GM06990 (cell line): Measurements from ENCODE around the gene ASF1B.

ENCODE experiments used
- DNase-seq: peaks from one replicate; pipeline ENCODE4 v3.0.0-alpha.2; 2011; ENCODE audit not compliant: insufficient read length; ENCODE audit errors: extremely low read depth
- H3K27me3 ChIP-seq: replicated peaks from 2 replicates; pipeline ENCODE4 v1.6.0; 2011; ENCODE audit warnings: low read length; ENCODE audit not compliant: control insufficient read depth, insufficient read depth
- H3K36me3 ChIP-seq: 2 replicates; pipeline ENCODE4 v1.5.1; 2011; ENCODE audit warnings: low read length; ENCODE audit not compliant: control insufficient read depth, insufficient read depth
- H3K4me3 ChIP-seq: replicated peaks from 2 replicates; pipeline ENCODE4 v1.5.1; 2011; ENCODE audit warnings: low read depth, mild to moderate bottlenecking, control low read depth, low read length
- TF ChIP-seq, protein P1 (sequence below): IDR thresholded peaks from 2 replicates; pipeline ENCODE4 v1.5.1; 2011; ENCODE audit warnings: low read length, control low read depth, mild to moderate bottlenecking, inconsistent platforms; ENCODE audit not compliant: insufficient read depth, poor library complexity, severe bottlenecking

The ASF1B gene

DNA sequence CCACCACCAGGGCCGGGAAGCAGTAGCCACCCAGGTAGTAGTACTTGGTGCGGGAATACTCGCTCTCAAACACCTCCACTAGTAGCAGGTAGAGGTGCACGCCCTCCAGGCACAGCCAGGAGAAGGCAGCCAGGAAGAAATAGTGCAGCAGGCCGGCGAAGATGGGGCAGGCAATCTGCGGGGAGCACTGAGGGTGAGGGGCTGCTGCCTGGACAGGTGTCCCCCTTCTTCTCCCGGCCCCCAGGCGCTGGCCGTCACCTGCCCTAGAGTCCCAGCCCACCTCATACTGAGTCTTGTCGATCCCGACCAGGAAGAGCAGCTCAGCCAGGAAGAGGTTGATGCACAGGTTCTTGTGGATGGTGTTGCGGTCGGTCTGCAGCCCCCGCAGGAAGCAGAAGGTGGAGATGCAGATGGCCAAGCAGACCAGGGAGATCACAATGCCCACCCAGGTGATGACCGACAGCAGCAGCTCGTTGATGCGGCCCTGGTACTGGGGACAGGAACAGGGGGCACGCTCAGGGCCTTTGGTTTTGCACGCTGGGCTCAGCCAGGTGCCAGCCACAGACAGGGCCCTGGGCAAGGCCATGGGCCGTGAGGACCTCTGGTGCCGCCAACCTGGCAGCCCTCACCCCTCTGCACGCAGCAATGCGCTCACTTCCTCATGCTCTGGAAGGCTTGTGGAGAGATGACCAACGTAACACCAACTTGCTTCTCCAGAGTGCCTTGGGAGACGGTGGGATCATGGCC is 20.8 kb upstream of the ASF1B start:
- Histone ChIP-seq H3K27me3 (no peaks in the 10 kb centered on the region), H3K36me3 (no peaks in the 10 kb centered on the region; the same call in 1 of the 2 replicates), H3K4me3 (no peak overlapping the region)
- no peak for DNase-seq
- TF ChIP-seq, protein P1, sequence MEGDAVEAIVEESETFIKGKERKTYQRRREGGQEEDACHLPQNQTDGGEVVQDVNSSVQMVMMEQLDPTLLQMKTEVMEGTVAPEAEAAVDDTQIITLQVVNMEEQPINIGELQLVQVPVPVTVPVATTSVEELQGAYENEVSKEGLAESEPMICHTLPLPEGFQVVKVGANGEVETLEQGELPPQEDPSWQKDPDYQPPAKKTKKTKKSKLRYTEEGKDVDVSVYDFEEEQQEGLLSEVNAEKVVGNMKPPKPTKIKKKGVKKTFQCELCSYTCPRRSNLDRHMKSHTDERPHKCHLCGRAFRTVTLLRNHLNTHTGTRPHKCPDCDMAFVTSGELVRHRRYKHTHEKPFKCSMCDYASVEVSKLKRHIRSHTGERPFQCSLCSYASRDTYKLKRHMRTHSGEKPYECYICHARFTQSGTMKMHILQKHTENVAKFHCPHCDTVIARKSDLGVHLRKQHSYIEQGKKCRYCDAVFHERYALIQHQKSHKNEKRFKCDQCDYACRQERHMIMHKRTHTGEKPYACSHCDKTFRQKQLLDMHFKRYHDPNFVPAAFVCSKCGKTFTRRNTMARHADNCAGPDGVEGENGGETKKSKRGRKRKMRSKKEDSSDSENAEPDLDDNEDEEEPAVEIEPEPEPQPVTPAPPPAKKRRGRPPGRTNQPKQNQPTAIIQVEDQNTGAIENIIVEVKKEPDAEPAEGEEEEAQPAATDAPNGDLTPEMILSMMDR = no peak

- TF ChIP-seq, protein P1 = no peak
- Histone ChIP-seq H3K36me3 (no peaks in the 10 kb centered on the region; the same call in 1 of the 2 replicates), H3K27me3 (no peaks in the 10 kb centered on the region), H3K4me3 (no peak overlapping the region)
- DNase-seq = no peak
Measured at GRCh38 chr19:14156122-14156521, 19.7 kb upstream of the ASF1B start.

GRCh38 chr19:14155371-14155770 is 19.0 kb upstream of the ASF1B start:
- no peak for DNase-seq
- TF ChIP-seq, protein P1 = no peak
- Histone ChIP-seq H3K36me3 (no peaks in the 10 kb centered on the region; the same call in 1 of the 2 replicates), H3K27me3 (no peaks in the 10 kb centered on the region), H3K4me3 (no peak overlapping the region)

DNA sequence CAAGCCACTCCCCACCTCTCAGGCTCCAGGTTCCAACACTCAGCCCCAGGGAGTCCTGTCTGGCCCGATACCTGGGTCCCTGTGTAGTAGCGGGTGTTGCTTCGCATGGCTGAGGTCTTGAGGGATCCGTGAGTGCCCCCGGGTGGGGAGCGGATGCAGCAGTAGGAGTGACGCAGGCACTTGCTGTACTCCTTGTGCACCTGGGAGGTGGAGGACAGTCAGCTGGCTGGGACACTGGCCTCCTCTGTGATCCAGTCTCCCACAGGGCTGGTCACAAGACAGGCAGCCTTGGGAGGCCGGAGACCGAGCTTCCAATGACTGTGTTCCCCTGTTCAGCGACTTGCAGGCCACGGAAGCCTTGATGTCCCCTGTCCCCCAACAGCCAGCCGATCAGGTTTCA is 16.3 kb upstream of the ASF1B start:
- TF ChIP-seq, protein P1 = no peak
- H3K27me3 ChIP-seq = no peaks in the 10 kb centered on the region
- DNase-seq = no peak
- no peak overlapping the region for H3K4me3 ChIP-seq
- no peaks in the 10 kb centered on the region; the same call in 1 of the 2 replicates for H3K36me3 ChIP-seq

- TF ChIP-seq, protein P1 = no peak
- DNase-seq = no peak
- no peaks in the 10 kb centered on the region; the same call in 1 of the 2 replicates for H3K36me3 ChIP-seq
Measured at GRCh38 chr19:14150770-14151661, 14.6 kb upstream of the ASF1B start.

More at GRCh38 chr19:14150770-14151661, 14.6 kb upstream of the ASF1B start:
- Histone ChIP-seq H3K4me3 (no peak overlapping the region), H3K27me3 (no peaks in the 10 kb centered on the region)
